Measurements from ENCODE around the gene POLR2F.

POLR2F gene

DNA sequence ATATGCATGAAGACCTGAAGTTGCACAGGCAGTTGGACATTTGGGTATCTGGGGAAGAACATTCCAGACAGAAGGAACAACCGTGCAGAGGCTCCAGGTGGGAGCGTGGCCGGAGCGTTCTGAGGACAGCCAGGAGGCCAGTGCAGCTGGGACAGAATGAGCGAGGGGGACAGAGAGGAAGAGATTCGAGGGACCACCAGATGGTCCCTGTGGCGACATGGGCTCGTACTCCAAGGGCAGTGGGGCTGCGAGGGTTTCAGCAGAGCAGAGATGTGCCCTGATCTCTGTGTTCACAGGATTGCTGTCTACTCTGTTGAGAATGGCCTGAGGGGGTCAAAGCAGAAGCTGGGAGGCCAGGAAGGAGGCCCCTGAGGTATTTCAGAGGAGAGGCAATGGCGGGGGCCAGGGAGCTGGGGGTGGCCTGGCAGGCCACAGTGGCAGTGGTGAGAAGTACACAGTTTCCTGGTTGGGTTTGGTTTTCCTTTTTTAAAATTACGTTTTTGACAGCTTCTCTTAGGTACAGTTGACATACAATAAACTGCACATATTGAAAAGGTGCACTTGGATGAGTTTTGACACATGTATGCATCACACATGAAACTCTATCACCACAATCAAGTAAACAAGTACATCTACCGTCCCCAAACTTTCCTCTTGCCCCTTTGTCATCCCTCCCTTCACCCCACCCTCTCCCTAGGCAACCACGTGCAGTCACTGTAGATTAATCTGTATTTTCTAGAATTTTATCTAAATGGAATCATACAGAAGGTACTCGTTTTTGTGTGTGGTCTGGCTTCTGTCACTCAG, 55.7 kb downstream of the POLR2F start:
- no peak for DNase-seq

DNA sequence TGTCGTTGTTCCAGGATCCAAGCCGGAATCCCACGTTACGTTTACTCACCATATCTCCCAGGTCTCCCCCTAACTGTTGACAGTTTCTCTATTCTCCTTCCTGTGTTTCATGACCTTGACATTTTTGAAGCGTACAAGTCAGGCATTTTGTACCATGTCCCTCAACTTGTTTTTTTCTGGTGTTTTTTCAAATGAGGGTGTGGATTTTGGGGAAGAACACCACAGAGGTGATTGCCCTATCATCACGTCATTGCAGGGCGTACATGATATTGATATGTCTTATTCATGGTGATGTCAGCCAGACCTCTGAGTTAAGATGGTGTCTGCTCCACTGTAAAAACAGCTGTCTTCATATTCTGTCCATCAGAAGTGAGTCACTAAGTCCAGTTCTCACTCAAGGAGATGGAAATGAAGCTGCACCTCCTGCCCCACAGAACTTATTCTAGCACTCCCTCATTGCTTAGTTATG, 59.1 kb downstream of the POLR2F start:
- DNase-seq = no peak

DNA sequence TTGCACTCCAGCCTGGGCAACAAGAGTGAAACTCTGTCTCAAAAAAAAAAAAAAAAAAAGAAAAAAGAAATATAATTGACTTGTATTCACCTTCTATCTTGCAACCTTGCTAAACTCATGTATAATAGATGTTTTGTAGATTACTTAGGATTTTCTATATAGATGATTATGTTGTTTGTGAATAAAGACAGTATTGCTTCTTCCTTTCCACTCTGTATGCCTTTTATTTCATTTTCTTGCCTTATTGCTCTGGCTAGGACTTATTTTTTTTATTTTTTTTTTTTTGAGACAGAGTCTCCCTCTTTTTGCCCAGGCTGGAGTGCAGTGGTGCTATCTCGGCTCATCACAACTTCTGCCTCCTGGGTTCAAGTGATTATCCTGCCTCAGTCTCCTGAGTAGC, 60.6 kb downstream of the POLR2F start:
- DNase-seq = no peak

DNA sequence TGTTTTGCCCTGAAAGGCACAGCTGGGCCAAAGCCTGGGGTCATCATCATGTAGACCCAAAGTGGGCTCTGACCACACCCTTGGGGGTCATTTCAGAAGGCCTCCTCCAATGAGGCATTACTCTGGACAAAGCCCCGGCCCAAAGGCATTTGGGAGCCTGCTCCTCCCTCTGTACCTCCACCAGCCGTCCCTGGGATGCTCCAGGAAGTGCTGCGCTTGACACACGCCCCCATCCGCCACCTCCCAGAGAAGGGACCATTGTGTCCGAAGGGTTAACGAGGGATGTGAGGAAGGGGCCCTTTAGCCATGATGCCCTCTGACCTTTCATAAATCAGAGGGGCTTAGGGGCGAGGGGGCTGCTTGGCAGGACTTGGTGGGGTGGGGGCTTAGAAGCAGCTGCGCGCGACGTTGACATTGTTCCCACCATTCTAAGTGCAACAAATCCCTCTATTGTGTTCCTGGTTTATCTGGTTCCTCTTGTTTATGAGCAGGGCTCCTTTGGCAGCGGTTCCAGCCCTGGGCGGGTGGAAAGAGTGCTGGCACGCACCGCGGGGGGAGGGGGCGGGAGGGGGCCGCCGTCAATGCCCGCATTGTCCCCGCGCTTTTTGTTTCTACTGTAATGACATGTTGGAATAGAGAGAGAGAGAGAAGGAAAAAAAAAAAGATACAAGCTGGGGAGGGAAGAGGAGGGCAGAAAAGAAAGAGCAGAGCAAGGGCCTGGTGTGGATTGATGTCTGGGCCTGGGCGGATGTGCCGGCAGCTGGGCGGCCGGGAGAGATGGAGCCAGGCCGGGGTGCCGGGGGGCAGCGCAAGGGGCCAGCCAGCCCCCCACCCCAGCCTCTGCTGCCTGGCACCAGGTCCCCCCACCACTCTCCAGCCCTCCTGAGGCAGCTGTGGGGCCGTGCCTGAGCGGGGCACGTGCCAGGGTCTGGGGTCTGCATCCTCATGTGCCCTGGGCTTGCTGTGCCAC, 63.0 kb downstream of the POLR2F start:
- DNase-seq = no peak

DNA sequence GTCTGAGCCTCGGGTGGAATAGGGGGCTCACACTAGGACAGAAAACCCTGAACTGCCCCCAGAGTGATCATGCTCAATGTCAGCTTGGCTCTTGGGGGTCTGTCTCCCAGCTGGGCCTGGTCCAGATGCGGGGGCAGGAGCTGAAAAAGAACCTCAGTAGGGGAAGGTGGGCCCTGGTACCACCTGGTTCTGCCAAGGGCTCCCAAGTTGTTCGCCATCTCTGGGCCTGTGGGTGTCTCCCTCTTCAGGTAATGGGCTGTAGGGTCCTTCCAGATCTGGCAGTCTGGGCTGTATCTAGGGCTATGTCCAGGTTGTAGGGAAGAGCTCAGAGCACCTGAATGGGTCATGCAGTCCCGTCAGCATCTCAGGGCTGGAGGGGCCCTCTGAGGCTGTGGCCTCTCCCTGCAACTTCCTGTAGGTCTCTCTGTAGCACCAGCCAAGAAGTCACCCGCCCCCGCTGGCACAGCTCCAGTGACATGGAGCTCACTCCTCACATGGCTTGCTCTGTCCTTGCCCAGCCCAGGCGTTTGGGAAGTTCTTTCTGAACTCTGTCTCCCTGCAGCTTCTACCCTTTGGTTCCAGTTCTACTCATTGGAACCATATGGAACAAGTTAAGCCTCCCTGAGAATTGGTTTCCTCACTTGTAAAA, 63.9 kb downstream of the POLR2F start:
- no peak for DNase-seq

DNA sequence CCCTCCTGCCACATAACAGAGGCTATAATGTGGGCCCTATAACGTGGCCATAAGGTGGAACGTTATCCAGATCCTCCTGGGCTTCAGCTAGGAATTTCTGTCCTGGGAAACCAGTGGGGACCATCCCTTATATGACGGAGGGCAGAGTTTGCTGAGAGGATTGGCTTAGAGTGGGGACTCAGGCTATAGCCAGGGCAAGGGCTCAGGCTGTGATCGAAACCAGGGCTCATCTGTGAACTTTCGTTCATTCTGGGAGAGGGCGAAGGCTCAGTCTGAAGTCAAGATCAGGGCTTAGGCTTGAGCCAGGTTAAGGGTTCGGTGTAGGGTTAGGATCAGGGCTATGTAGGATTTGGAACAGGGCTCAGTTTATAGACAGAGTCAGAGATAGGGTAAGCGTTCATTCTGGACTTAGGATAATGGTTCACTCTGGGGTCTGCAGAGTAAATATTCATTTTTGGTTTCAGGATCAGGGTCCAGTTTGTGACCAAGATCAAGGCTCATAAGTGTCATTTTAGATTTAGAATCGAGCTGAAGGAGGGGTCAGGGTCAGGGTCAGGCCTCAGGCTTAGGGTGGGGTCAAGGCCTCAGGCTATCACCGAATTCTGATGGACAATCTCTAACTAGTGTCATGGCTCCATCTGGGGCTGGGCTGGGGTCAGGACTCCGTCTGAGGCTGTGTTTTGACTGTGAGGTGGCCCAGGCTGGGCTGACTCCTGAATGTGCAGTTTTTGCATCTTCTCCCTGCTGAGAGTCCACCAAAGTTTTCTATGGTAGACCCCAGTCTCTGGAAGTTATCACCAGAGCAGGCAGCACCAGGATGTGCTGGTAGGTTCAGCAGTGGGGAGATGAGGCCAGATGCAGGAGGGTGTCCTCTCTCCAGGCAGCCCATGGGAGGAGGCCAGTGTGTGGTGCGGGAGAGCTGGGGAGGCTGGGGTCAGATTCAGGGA, 64.7 kb downstream of the POLR2F start:
- DNase-seq = no peak
